IPS-18a (cell line): ENCODE data around the gene NME7.

Experiments used
- H3K27ac ChIP-seq: one replicate; pipeline ENCODE4 v1.5.1; 2013; ENCODE audit warnings: low read length
- H3K27me3 ChIP-seq: one replicate; pipeline ENCODE4 v1.6.1; 2013; ENCODE audit warnings: mild to moderate bottlenecking, low read length; ENCODE audit not compliant: control insufficient read depth, insufficient read depth
- H3K36me3 ChIP-seq: one replicate; pipeline ENCODE4 v1.6.1; 2013; ENCODE audit warnings: low read depth, low read length; ENCODE audit not compliant: control insufficient read depth
- H3K4me1 ChIP-seq: one replicate; pipeline ENCODE4 v1.6.1; 2013; ENCODE audit warnings: low read depth, low read length; ENCODE audit not compliant: control insufficient read depth
- H3K4me3 ChIP-seq: one replicate; pipeline ENCODE4 v1.5.1; 2013; ENCODE audit warnings: low read length
- H3K9ac ChIP-seq: one replicate; pipeline ENCODE4 v1.6.1; 2013; ENCODE audit warnings: mild to moderate bottlenecking, low read length, moderate library complexity
- H3K9me3 ChIP-seq: one replicate; pipeline ENCODE4 v1.6.1; 2013; ENCODE audit warnings: low read depth, low read length; ENCODE audit not compliant: control insufficient read depth

NME7 gene

GRCh38 chr1:169250022-169250421 is 117.6 kb downstream of the NME7 start:
- no peaks in the 10 kb centered on the region for H3K4me1 ChIP-seq
- H3K27me3 ChIP-seq, result no peaks in the 10 kb centered on the region
- H3K4me3 ChIP-seq, result no peak overlapping the region
- no peak overlapping the region for H3K27ac ChIP-seq
- H3K9ac ChIP-seq, result no peak overlapping the region
- no peaks in the 10 kb centered on the region for H3K9me3 ChIP-seq
- no peaks in the 10 kb centered on the region for H3K36me3 ChIP-seq

GRCh38 chr1:169249611-169250010 is 118.0 kb downstream of the NME7 start:
- no peaks in the 10 kb centered on the region for H3K27me3 ChIP-seq
- no peaks in the 10 kb centered on the region for H3K4me1 ChIP-seq
- no peak overlapping the region for H3K27ac ChIP-seq
- H3K36me3 ChIP-seq, result no peaks in the 10 kb centered on the region
- no peaks in the 10 kb centered on the region for H3K9me3 ChIP-seq
- H3K9ac ChIP-seq, result no peak overlapping the region
- H3K4me3 ChIP-seq, result no peak overlapping the region

- Histone ChIP-seq H3K27me3 (no peaks in the 10 kb centered on the region), H3K27ac (no peak overlapping the region), H3K4me3 (no peak overlapping the region), H3K36me3 (no peaks in the 10 kb centered on the region), H3K4me1 (peaks cover 2% of the 10 kb centered on the region), H3K9ac (no peak overlapping the region), H3K9me3 (no peaks in the 10 kb centered on the region)
Measured at GRCh38 chr1:169245706-169246105, 121.9 kb downstream of the NME7 start.

GRCh38 chr1:169240449-169241232 is 127.0 kb downstream of the NME7 start:
- Histone ChIP-seq H3K4me3 (no peak overlapping the region), H3K9ac (no peak overlapping the region), H3K27me3 (no peaks in the 10 kb centered on the region), H3K27ac (no peak overlapping the region), H3K36me3 (no peaks in the 10 kb centered on the region), H3K9me3 (no peaks in the 10 kb centered on the region), H3K4me1 (peaks cover 4% of the 10 kb centered on the region)

- Histone ChIP-seq H3K9ac (no peak overlapping the region), H3K36me3 (no peaks in the 10 kb centered on the region), H3K27ac (no peak overlapping the region)
Measured at GRCh38 chr1:169236880-169237279, 130.7 kb downstream of the NME7 start.

GRCh38 chr1:169236143-169236542 is 131.5 kb downstream of the NME7 start:
- Histone ChIP-seq H3K36me3 (no peaks in the 10 kb centered on the region), H3K9me3 (no peaks in the 10 kb centered on the region), H3K27me3 (no peaks in the 10 kb centered on the region), H3K4me1 (peaks cover 4% of the 10 kb centered on the region), H3K4me3 (no peak overlapping the region), H3K27ac (no peak overlapping the region), H3K9ac (no peak overlapping the region)

More at GRCh38 chr1:169236880-169237279, 130.7 kb downstream of the NME7 start:
- Histone ChIP-seq H3K27me3 (no peaks in the 10 kb centered on the region), H3K4me3 (no peak overlapping the region), H3K4me1 (peaks cover 4% of the 10 kb centered on the region), H3K9me3 (no peaks in the 10 kb centered on the region)

- H3K27me3 ChIP-seq, result no peaks in the 10 kb centered on the region
- H3K4me3 ChIP-seq, result no peak overlapping the region
- no peaks in the 10 kb centered on the region for H3K36me3 ChIP-seq
- H3K9ac ChIP-seq, result no peak overlapping the region
- H3K9me3 ChIP-seq, result no peaks in the 10 kb centered on the region
- H3K27ac ChIP-seq, result no peak overlapping the region
- peaks cover 1% of the 10 kb centered on the region for H3K4me1 ChIP-seq
Measured at GRCh38 chr1:169235568-169235967, 132.0 kb downstream of the NME7 start.

GRCh38 chr1:169234780-169235179 is 132.8 kb downstream of the NME7 start:
- H3K27me3 ChIP-seq, result no peaks in the 10 kb centered on the region
- no peak overlapping the region for H3K27ac ChIP-seq
- H3K9me3 ChIP-seq, result no peaks in the 10 kb centered on the region

GRCh38 chr1:169217636-169218035 is 150.0 kb downstream of the NME7 start:
- Histone ChIP-seq H3K27ac (no peak overlapping the region), H3K4me1 (peaks cover 16% of the 10 kb centered on the region), H3K27me3 (no peaks in the 10 kb centered on the region), H3K4me3 (no peak overlapping the region), H3K36me3 (no peaks in the 10 kb centered on the region), H3K9me3 (no peaks in the 10 kb centered on the region), H3K9ac (no peak overlapping the region)

More at GRCh38 chr1:169234780-169235179, 132.8 kb downstream of the NME7 start:
- H3K36me3 ChIP-seq, result no peaks in the 10 kb centered on the region
- H3K4me1 ChIP-seq, result no peaks in the 10 kb centered on the region
- H3K4me3 ChIP-seq, result no peak overlapping the region
- H3K9ac ChIP-seq, result no peak overlapping the region

- Histone ChIP-seq H3K9ac (no peak overlapping the region), H3K9me3 (no peaks in the 10 kb centered on the region), H3K27me3 (no peaks in the 10 kb centered on the region), H3K36me3 (no peaks in the 10 kb centered on the region), H3K4me3 (no peak overlapping the region), H3K27ac (no peak overlapping the region), H3K4me1 (peaks cover 16% of the 10 kb centered on the region)
Measured at GRCh38 chr1:169214598-169214997, 153.0 kb downstream of the NME7 start.

- Histone ChIP-seq H3K9ac (no peak overlapping the region), H3K9me3 (no peaks in the 10 kb centered on the region), H3K4me1 (peaks cover 11% of the 10 kb centered on the region), H3K36me3 (no peaks in the 10 kb centered on the region), H3K27ac (no peak overlapping the region), H3K4me3 (no peak overlapping the region), H3K27me3 (no peaks in the 10 kb centered on the region)
Measured at GRCh38 chr1:169212088-169212487, 155.5 kb downstream of the NME7 start.
